Karpas-422 (cell line): ENCODE measurements around the gene SRMS. TPM values are rescaled to one million over a fixed set of nuclear protein-coding genes. Genes with fewer than 3 reads are reported as not detected.
"Not testable (repeated sequence)": the region's sequence is repeated elsewhere in the genome, so short reads cannot be mapped to it uniquely, and the experiment has no call there.

Experiments
- DNase-seq: peaks from one replicate; pipeline ENCODE4 v3.0.0-alpha.2; 2015
- H2AFZ ChIP-seq: fragments of 200-600 bp; sonication (generic); 2 replicates; pipeline ENCODE4 v1.6.1; 2014; ENCODE audit warnings: antibody characterized with exemption, low read length, mixed read lengths
- H3K27ac ChIP-seq: fragments of 200-600 bp; sonication (generic); 2 replicates; pipeline ENCODE4 v1.5.1; 2014; ENCODE audit warnings: mild to moderate bottlenecking, low read length, moderate library complexity
- H3K27me3 ChIP-seq: fragments of 200-600 bp; sonication (generic); 2 replicates; pipeline ENCODE4 v1.6.1; 2014; ENCODE audit warnings: low read length, mixed read lengths
- H3K36me3 ChIP-seq: fragments of 200-600 bp; sonication (generic); 2 replicates; pipeline ENCODE4 v1.6.1; 2014; ENCODE audit warnings: low read length, mixed read lengths; ENCODE audit not compliant: insufficient read depth
- H3K4me1 ChIP-seq: fragments of 200-600 bp; sonication (generic); 2 replicates; pipeline ENCODE4 v1.6.1; 2014; ENCODE audit warnings: mild to moderate bottlenecking, low read length, mixed read lengths
- H3K4me2 ChIP-seq: fragments of 200-600 bp; sonication (generic); 2 replicates; pipeline ENCODE4 v1.6.1; 2014; ENCODE audit warnings: low read length, low read depth, mild to moderate bottlenecking; ENCODE audit not compliant: poor library complexity, severe bottlenecking
- H3K4me3 ChIP-seq: fragments of 200-600 bp; sonication (generic); 2 replicates; pipeline ENCODE4 v1.5.1; 2014; ENCODE audit warnings: mild to moderate bottlenecking, antibody characterized with exemption, low read length, mixed read lengths
- H3K79me2 ChIP-seq: fragments of 200-600 bp; sonication (generic); 2 replicates; pipeline ENCODE4 v1.6.1; 2014; ENCODE audit warnings: mild to moderate bottlenecking, low read length, mixed read lengths
- H3K9ac ChIP-seq: fragments of 200-600 bp; sonication (generic); 2 replicates; pipeline ENCODE4 v1.6.0; 2014; ENCODE audit warnings: low read length
- H3K9me2 ChIP-seq: fragments of 200-600 bp; sonication (generic), shearing (Covaris generic); replicated peaks from 2 replicates; pipeline ENCODE4 v1.6.0; 2014; ENCODE audit warnings: mild to moderate bottlenecking, low read length, moderate library complexity; ENCODE audit not compliant: insufficient read depth
- H3K9me3 ChIP-seq: fragments of 300-700, 200-600 bp; sonication (generic); 2 replicates; pipeline ENCODE4 v1.6.1; 2014; ENCODE audit warnings: low read length, mixed read lengths
- H4K20me1 ChIP-seq: fragments of 200-600 bp; sonication (generic); 2 replicates; pipeline ENCODE4 v1.6.1; 2014; ENCODE audit warnings: mild to moderate bottlenecking, antibody characterized with exemption, low read length, low read depth; ENCODE audit not compliant: insufficient read depth
- total RNA-seq: library from RNA; depleted of rRNA; stranded (reverse); fragments of >200 nt; shearing (Covaris generic); gene quantifications from 2 replicates; pipeline ENCODE4 v1.2.3, GENCODE V29; 2014; ENCODE audit warnings: low replicate concordance

SRMS gene
- total RNA-seq, 1 experiment from 2014 or later: not detected

DNA sequence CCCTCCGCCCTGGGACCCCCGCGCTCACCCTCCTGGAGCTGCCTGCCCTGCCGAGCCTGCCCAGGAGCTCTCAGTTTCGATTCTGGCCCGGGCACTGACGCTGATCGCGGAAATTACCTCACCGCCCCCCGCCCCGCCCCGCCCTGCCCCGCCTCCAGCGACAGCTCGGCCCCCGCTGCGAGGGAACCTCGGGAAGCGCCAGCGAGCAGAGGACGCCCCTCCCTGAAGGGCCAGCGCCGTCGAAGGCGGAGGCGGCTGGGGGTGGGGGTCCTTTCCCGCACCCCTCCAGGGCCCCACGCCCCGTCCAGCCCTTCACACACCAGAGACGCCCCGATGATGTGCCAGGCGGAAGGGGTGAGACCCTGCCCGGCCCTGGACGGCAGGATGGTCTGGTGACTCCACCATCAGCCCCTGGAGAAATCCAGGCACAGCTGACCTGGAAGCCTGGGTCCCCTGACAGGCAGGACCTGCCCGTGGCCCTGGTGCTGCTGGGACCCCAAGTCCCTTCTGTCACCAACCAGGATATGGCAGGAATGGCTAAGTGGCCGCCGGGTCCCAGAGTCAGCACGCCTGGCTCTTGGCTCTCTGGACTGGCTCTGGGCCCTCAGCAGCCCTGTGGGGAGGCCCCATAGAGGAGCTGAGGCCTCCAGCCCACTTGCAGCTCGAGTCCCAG lies 26.7 kb upstream of the SRMS start, which contains the start of gene HELZ2:
Gene HELZ2, minus strand, starts transcription at position 84 of the 673 bp plus-strand sequence. CDS start 1,854 bp downstream, outside the sequence.
- DNase-seq: peak; percentile 85
- peaks cover 12% of the 10 kb centered on the region for H3K4me1 ChIP-seq
- no peaks in the 10 kb centered on the region for H3K79me2 ChIP-seq
- no peaks in the 10 kb centered on the region for H3K27me3 ChIP-seq
- H3K4me3 ChIP-seq: peak within 1 kb of the TSS; percentile 90
- H3K27ac ChIP-seq: no peak within 1 kb of the TSS
- H3K9me3 ChIP-seq: no peaks in the 10 kb centered on the region
- H2AFZ ChIP-seq: peak within 1 kb of the TSS; percentile 78; the same call in 1 of the 2 replicates
- peak within 1 kb of the TSS; percentile 97 for H3K4me2 ChIP-seq
- H3K36me3 ChIP-seq: no peaks in the 10 kb centered on the region
- H3K9ac ChIP-seq: peak within 1 kb of the TSS; percentile 80
- H4K20me1 ChIP-seq: 0 out of 2 replicates have a peak, but pooled peaks cover 10% of the 10 kb centered on the region
- H3K9me2 ChIP-seq: no peaks in the 10 kb centered on the region

DNA sequence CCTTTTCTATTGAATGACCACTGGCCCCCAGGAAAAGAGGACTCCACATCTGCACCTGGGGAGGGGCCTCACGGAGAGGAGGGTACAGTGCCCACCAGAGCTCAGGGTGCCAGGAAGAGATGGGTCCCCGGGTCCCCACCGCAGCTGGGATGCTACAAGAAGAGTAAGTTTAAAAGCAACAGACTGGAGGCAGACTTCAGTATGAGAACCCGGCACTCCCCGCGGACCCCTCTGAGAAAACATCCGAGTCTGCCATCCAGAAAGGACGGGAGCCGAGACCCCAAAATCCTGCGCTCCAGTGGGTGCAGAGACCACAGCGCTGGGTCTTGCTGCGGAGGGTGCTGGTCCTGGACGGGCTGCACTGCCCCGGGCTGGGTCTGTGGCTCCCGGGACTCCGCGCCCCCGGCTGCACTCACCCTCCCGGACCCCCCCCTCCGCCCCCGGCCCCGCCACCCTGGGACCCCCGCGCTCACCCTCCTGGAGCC lies 26.1 kb upstream of the SRMS start:
- H3K27me3 ChIP-seq: no peaks in the 10 kb centered on the region

DNA sequence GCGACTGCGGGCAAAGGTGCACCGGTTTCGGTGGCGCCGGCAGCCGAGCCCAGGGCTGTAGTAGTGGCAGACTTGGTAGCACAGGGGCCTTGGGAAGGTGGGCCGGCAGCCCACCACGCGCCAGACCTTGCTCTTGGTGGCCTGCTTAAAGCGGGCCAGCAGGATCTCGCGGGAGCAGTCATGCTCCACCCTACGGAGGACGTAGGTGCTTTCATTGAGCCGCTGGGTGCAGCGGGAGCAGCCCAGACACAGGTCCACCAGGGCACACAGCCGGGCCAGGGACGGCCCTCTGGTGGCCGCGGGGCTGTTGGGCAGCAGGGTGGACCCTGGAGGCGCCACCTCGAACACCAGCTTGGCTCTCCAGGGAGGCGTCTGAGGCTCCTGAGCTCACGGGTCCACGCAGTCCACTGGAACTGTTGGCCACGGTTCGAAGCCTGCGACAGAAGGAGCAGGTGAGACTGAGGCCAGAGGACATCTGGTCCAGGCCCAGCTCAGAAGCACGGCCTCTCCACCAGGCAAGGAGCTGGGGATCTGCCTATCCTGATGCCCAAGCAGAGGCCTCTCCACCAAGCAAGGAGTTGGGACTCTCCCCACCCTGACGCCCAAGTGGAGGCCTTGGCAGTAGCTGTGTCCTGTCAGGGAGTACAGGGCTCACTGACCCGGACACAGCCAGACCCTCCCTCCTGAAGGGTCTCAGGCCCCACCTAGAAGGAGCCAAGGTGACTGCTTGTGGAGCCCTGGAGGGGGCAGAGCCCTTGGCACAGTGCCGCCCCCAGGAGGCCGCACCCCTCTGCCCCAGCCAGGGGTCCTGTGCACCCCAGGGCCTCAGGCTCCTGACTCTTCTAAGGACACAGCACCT lies 25.5 kb upstream of the SRMS start:
- peaks cover 12% of the 10 kb centered on the region for H3K4me1 ChIP-seq
- 0 out of 2 replicates have a peak, but pooled peaks cover 11% of the 10 kb centered on the region for H4K20me1 ChIP-seq
- H3K4me2 ChIP-seq: peak overlapping the region; percentile 97
- H3K9me2 ChIP-seq: no peaks in the 10 kb centered on the region
- no peaks in the 10 kb centered on the region for H3K79me2 ChIP-seq
- H3K9ac ChIP-seq: peak overlapping the region; percentile 80
- no peaks in the 10 kb centered on the region for H3K36me3 ChIP-seq
- no peak overlapping the region for H3K27ac ChIP-seq
- peak overlapping the region; percentile 90 for H3K4me3 ChIP-seq
- H2AFZ ChIP-seq: no peak overlapping the region
- peak; percentile 38 for DNase-seq
- no peaks in the 10 kb centered on the region for H3K27me3 ChIP-seq
- H3K9me3 ChIP-seq: no peaks in the 10 kb centered on the region

More for the DNA sequence above, 26.1 kb upstream of the SRMS start:
- Histone ChIP-seq H3K36me3 (no peaks in the 10 kb centered on the region), H2AFZ (no peak overlapping the region), H3K4me2 (peak overlapping the region; percentile 97), H3K9me3 (no peaks in the 10 kb centered on the region), H3K4me1 (peaks cover 12% of the 10 kb centered on the region), H3K9me2 (no peaks in the 10 kb centered on the region), H3K79me2 (no peaks in the 10 kb centered on the region), H3K4me3 (peak overlapping the region; percentile 90), H3K27ac (no peak overlapping the region), H3K9ac (peak overlapping the region; percentile 80), H4K20me1 (0 out of 2 replicates have a peak, but pooled peaks cover 11% of the 10 kb centered on the region)
- peak; percentile 60 for DNase-seq

DNA sequence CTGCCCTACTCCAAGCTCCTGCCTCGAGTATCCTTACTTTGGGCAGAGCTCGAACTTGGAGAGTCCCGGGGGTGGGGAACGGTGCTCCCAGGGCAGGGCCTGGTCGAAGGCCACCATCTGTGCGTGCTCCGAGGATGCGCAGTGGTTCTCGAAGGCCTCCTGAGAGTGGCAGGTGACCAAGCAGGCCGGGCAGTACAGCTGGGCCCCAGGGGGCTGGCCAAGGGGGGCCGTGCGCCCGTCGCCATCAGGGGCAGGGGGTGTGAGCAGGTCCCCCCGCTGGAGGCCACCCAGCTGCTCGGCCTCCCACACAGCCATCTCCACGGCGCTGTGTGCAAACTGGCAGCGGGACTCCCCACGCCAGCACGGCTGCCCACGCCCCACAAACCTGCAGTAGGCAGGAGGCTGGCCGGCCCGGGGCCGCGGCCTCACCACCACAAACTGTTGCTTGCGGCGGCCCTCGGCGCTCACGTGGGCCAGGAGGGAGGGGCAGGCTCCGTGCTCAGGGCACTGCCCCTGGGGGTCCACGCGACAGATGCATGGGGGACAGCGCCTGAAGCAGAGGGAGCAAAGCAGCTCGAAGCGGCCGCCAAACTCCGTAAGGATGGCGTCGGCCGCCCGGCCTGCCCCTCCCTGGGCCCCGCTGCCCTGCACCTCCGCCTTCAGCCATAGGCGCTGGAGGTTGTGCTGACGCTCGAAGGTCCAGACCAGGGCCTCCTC lies 24.7 kb upstream of the SRMS start:
- H3K36me3 ChIP-seq: no peaks in the 10 kb centered on the region
- no peaks in the 10 kb centered on the region for H3K9me2 ChIP-seq
- no peaks in the 10 kb centered on the region for H3K9me3 ChIP-seq
- no peaks in the 10 kb centered on the region for H3K27me3 ChIP-seq
- no peaks in the 10 kb centered on the region for H3K79me2 ChIP-seq
- H3K4me1 ChIP-seq: peaks cover 12% of the 10 kb centered on the region
- 0 out of 2 replicates have a peak, but pooled peaks cover 11% of the 10 kb centered on the region for H4K20me1 ChIP-seq
- H3K9ac ChIP-seq: no peak overlapping the region
- DNase-seq: no peak
- H3K4me2 ChIP-seq: no peak overlapping the region
- no peak overlapping the region for H3K4me3 ChIP-seq
- H2AFZ ChIP-seq: no peak overlapping the region
- H3K27ac ChIP-seq: no peak overlapping the region

DNA sequence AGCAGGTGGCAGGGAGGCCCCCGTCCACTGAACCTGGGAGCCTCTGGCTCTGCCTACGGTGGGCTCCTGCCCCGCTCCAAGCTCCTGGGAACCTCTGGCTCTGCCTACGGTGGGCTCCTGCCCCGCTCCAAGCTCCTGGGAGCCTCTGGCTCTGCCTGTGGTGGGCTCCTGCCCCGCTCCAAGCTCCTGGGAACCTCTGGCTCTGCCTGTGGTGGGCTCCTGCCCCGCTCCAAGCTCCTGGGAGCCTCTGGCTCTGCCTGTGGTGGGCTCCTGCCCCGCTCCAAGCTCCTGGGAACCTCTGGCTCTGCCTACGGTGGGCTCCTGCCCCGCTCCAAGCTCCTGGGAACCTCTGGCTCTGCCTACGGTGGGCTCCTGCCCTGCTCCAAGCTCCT lies 23.5 kb upstream of the SRMS start:
- not testable (repeated sequence) for H3K27me3 ChIP-seq, H3K36me3 ChIP-seq
- 0 out of 2 replicates have a peak, but pooled peaks cover 11% of the 10 kb centered on the region for H4K20me1 ChIP-seq

DNA sequence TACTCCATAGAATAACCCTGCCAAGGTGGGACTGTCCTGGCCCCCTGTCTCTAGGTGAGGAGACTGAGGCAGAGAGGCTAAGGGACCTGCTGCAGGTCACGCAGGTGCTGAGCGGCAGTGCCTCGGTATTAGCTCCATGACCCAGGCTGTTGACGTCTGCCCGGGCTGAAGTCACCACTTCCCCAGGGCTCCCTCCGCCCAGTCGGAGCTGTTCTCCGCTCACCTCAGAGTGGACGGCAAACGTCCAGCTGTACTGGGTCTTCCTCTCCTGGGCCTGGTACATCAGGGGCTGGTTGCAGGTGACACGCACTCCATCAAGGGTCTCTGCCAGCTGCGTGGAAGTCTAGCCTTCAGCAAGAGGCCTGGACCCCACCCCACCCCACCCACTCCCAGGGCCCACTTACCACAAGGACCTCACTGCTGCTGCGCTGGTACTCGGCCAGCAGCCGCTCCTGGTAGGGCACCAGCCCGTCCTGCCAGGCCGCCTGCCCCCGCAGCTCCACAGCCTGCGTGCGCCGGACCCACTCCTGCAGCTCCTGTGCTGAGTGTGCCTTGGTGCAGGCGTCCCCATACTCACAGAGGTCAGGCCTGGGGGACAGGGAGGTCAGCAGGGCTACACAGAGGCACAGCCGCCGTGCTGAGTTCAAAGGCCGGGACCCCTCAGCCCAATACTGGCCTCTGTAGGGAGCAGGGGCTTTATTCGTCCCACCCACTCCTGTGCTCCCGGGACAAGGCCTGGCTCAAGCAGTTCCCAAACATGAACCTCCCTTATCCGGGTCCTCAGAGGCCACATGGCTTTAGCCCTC lies 22.9 kb upstream of the SRMS start:
- Histone ChIP-seq H3K27ac (no peak overlapping the region), H3K27me3 (no peaks in the 10 kb centered on the region), H3K9me2 (no peaks in the 10 kb centered on the region), H3K4me3 (no peak overlapping the region), H3K36me3 (no peaks in the 10 kb centered on the region), H3K79me2 (no peaks in the 10 kb centered on the region), H2AFZ (no peak overlapping the region), H3K4me2 (no peak overlapping the region), H3K4me1 (peaks cover 12% of the 10 kb centered on the region), H3K9ac (no peak overlapping the region), H4K20me1 (0 out of 2 replicates have a peak, but pooled peaks cover 11% of the 10 kb centered on the region), H3K9me3 (no peaks in the 10 kb centered on the region)
- peak; percentile 38 for DNase-seq

More for the DNA sequence above, 23.5 kb upstream of the SRMS start:
- peaks cover 12% of the 10 kb centered on the region for H3K4me1 ChIP-seq
- H3K27ac ChIP-seq, H3K4me2 ChIP-seq, H2AFZ ChIP-seq, H3K9ac ChIP-seq, H3K9me2 ChIP-seq, H3K79me2 ChIP-seq, H3K4me3 ChIP-seq, DNase-seq, H3K9me3 ChIP-seq: not testable (repeated sequence)
